GM21786 (cell line): ENCODE data around the gene PPP6R3.

ENCODE experiments used
- ATAC-seq: cut with Tn5 transposase; IDR thresholded peaks from one replicate; pipeline ENCODE4 v1.9.1; 2021; ENCODE audit not compliant: unreplicated experiment

The PPP6R3 gene

GRCh38 chr11:68551223-68551622, 90.7 kb downstream of the PPP6R3 start:
- ATAC-seq: no peak

DNA sequence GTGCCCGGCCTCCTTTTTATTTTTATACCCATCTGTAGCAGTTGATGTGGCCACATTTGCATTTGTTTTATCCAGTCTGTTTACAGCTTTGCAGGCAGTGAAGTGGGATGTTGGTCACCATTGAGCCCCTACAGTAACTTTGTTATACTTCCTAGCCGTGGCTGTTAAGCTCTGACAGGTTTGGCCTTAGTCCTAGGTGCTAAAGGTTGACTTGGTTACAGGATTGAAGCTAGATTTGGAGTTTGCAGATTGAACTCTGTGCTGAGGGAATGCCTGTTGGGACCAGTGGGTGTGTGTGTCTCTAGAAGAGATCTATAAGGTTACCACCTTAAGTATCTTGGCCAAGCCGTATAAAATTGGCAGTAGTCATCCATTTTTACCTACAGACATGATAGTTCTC, 91.2 kb downstream of the PPP6R3 start:
- no peak for ATAC-seq

DNA sequence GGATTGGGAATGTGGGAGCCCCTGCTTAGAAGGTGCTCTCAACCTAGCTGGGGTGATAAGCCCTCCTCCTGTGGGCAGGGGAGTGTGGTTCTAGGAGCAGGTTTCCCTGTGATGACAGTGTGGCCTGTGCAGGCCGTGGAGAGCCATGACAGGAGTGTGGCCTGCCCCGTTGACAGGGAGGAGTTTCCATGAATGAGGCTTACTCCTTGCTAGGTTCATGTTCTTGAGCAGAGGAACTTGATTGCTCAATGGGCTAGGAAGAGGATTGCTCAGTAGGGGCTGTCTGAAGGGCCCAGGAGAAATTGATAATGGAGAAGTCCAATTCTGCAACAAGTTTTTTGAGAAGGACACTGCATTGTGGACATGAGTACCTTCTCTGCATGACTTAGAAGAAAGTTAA, 92.0 kb downstream of the PPP6R3 start:
- no peak for ATAC-seq

- ATAC-seq: no peak
Observed at GRCh38 chr11:68560216-68560615, 99.7 kb downstream of the PPP6R3 start.

DNA sequence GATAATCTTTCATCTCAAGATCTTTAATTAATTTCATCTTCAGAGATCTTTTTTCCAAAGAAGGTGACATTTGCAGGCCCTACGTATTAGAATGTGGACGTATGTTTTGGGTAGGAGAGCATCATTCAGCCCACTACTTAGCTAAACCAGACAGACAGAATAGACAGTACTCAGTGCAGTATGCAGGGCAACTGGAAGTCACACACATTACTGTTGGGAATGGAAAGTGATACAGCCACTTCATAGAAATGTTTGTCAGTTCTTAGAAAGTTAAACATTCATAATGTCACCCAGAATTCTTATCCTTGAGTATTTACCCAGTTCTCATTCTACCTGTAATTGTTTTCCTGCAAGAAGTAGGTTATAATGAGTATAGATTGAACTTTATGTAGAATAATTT, 102.9 kb downstream of the PPP6R3 start:
- no peak for ATAC-seq

DNA sequence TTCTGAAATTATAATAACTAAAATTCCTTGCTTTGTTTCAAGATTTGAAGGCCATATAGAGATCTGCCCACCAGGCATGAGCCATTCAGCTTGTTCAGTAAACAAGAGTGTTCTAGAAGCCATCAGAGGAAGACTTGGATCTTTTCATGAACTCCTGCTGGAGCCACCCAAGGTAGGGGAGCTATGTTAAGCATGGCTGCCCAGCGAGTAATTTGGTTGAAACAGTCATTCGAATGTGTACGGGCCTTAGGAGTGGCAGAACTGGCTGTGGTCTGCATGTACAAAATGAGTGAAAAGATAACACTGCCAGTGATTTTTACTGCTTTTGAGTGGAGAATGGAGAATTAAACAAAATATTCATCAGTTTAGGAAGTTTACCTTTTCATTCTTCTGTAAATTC, 103.7 kb downstream of the PPP6R3 start:
- ATAC-seq: no peak

DNA sequence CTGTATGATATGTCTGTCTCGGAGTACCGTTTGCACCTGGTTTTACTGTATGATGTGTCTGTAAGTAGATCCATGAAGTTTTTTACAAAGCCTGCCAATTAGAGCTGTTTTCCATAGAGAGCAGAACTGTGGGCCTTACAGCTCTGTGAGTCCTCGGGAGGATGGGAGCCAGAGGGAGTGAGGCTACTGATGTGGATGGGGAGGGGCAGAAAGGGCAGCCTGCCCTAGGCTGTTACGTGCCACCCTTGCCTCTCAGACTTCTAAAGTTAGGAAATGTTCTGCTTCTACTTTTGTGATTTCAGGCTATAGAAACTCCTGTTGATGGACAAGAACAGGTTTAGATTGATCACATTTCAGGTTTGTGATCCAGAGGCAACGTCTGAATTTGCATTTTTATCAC, 105.2 kb downstream of the PPP6R3 start:
- ATAC-seq: no peak

GRCh38 chr11:68567553-68567952, 107.0 kb downstream of the PPP6R3 start:
- ATAC-seq: no peak

- peak; percentile 48 for ATAC-seq
Observed at GRCh38 chr11:68569357-68569756, 108.8 kb downstream of the PPP6R3 start.

DNA sequence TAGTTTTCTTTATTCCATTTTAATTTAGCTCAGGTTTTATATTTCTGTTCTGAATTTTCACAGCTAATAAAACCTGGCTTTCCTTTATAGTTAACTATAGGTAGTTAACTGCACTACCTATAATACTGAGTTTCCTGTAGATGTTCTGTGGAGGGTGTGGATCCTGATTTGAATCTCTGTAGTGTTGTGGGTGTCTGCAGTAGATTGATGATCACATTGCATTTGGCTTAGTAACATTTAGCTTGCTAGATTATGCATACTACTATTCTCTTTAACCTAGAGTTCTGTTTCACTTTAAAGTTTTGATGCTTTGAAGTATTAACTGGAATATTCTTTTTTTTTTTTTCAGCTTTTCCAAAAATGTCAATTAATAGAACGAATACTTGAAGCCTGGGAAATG, 110.1 kb downstream of the PPP6R3 start:
- ATAC-seq: no peak

GRCh38 chr11:68574308-68574707, 113.8 kb downstream of the PPP6R3 start:
- ATAC-seq: no peak

DNA sequence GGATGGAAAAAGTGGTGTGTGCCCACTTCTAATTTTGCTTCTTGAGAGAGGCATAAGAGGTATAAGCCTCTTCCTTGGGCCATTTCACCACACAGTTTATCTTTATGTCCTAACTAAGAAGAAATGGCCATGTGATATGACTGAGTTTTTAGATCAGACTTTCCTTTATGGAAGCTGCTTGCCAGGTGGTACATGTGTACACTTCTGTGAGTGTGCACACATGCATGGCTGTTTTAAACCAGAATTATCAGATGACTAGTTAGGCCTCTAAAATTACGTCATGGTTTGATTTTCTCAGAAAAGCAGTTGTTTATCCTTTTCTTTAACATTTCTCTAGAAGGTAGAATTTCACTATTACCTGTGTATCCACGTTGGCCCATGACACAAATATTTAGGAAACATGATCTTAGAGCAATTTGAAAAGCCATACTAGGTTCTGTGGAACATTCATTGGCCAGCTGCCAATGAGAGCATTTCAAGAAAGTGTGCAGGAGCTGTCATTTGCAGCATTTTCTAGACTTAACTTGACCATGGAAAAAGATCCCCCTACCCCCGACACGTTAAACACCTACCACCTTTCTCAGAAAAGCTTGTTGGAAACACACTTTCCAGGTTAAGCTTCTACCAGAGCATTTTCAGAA, 114.6 kb downstream of the PPP6R3 start:
- ATAC-seq: no peak

DNA sequence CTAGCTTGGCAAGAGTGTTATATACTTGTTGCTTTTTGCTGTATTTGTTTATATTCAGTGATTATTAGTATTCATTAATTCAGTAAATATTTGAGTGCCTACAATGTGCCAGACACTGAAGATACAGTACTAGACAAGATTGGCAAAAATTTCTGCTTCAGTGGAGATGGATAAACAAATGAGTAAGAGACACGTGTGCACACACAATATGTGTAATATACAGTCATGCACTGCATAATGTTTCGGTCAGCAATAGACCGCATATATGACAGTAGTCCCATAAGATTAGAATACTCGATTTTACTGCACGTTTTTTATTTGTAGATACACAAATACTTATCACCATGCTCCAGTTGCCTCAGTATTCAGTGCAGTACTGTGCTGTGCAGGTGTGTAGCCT, 118.9 kb downstream of the PPP6R3 start:
- ATAC-seq: no peak

GRCh38 chr11:68581439-68581838, 120.9 kb downstream of the PPP6R3 start:
- ATAC-seq: no peak

DNA sequence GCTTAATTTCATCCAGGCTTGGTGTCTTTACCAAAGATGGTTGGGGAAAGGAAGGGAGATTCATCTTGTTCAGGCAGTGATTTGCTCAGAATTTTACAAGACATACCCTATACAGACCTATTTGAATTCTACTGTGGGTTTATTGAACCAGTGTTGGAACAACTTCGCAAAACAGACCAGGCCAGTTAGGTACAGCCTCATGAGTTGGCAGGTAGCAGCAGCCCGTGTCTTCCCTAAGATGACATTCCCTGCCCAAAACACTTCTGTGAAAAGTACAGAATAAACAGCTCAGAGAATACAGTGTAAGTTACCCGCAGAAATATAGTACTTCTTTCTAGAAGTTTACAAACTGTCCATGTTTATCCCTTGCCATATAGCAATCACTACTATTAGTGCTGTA, 121.3 kb downstream of the PPP6R3 start:
- no peak for ATAC-seq

DNA sequence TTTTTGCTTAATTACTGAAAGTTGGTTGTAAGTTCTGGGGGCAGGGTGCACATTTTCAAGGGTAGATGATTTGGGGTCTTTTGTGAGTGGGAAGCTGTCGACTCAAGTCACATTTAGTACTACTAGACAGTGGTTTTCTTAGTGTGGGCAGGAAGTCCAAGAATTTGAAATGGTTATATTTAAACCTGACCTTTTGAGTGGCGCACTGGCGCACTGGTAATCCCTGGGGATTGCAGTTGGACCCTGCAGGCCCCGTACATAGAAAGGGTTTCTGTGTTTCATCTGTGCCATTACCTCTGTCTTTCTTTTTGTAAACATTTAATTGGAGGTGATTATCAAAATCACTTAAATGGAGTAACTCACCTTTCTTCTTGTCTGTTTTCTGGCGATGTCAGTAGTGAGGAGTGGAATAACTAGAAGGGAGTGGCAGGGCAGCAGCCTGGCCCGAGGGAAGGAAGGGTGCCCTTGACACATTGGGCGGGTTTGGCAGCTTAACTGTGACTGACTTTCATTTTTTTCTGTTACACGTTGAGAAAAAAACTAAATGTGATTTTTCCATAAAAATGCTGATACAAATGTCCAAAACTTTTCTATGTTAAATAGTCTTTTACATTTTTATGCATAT, 122.0 kb downstream of the PPP6R3 start:
- no peak for ATAC-seq

- no peak for ATAC-seq
Observed at GRCh38 chr11:68583041-68583446, 122.5 kb downstream of the PPP6R3 start.

DNA sequence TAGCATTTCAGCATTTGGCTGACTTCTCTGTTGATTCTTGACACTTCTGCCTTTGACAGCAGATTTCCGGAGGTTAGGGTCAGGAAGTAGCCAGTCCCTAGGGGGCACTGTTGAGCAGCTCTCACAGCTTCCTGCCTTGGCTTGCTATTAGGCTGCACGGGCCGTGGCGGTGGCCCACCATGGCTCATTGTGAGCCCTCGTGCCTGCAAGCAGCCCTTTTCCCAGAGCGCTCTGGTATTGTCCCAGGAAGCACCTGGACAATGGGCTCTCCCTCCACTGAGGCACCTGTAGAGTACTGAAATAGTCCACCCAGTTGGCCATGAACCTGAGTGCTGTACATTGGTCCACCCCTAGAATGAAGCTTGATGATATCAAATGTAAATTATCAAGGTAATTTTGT, 123.5 kb downstream of the PPP6R3 start:
- ATAC-seq: no peak

DNA sequence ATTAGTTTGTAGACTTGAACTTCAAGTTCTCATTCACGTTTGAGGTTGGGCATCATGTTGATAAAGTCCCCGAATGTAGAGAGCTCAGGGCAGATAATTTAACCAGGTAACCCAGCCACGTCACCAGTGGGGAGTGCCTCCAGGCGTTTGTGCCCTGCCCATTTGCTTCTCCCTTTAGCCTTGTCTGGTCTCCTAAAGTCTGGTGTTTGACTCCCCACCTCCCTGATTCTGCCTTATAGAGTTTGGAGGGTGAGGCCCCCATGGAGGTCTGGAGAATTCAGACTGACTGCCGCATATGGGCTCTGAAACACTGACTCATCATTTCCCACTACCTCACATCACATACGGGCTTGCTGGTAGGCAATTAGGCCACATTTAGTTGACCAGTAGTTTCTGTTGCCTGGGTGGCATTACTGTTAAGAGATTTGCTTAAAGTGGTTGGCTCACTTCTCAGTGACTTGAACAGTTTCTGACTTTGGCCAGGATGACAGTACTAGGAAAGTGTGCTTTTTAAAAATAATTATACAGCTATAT, 124.5 kb downstream of the PPP6R3 start:
- ATAC-seq: no peak

DNA sequence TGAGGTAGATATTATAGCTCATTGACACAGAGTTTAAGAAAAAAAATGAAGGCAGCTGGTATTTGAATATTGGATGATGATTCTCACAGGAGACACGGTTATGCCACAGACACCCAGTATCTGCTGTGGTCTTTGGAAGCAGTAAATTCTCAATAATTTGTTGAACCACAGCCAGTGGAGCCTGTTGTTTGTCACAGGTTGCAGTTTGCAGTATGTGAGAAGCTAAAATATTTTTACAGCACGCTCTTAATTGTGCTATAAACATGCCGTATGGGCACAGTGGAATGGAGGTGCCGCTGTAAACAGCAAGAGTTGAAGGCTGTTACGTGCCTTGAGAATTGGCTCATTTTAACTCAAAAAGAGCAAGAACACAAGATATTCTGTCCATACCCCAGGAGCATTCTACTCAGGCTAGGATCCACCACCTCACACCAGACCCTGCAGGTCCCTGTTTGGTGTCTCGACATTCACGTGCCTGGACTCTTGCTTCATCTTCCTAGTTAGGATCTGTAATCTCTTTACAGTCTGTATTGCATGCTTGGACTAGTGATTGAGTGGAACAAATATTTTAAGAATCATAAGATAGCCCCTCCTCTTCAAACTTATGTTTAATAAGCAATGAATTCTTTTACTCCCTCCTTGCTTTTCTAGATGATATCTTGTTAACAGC, 129.1 kb downstream of the PPP6R3 start:
- no peak for ATAC-seq

- ATAC-seq: no peak
Observed at GRCh38 chr11:68591719-68592118, 131.2 kb downstream of the PPP6R3 start.

DNA sequence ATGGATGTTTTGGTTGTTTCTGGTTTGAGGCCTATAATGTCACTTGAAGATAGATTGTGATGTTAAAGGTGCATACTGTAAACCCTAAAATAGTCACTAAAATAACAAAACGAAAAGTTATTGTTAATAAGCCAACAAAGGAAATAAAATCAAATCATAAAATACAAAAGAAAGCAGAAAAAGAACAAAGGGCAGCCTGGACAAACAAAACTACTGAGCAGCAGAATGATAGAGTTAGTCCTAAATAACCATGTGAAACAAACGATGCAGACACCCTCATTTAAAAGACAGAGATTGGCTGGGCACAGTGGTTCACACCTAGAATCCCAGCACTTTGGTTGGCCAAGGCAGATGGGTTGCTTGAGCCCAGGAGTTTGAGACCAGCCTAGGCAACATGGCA, 132.9 kb downstream of the PPP6R3 start:
- no peak for ATAC-seq
